Liver (tissue), 9 donors: Measurements from ENCODE around the gene TRIO. TPM values are rescaled to one million over a fixed set of nuclear protein-coding genes. Genes with fewer than 3 reads are reported as not detected.

Experiments used
- DNase-seq: peaks from one replicate; pipeline ENCODE4 v3.0.0-alpha.2; 2017; ENCODE audit warnings: low spot score
- H3K27ac ChIP-seq, 2 donors: one replicate each; pipeline ENCODE4 v1.7.0; 2013; ENCODE audit warnings: inconsistent platforms in 2 of 2, low read length in 2 of 2, control low read depth in 1 of 2, low read depth in 1 of 2, mild to moderate bottlenecking in 1 of 2
- H3K27me3 ChIP-seq, 4 donors: one replicate each; pipeline versions ENCODE4 v1.6.1 to v1.7.0; 2013; ENCODE audit warnings: low read length in 3 of 4, inconsistent platforms in 1 of 4, mild to moderate bottlenecking in 1 of 4, moderate library complexity in 1 of 4; ENCODE audit not compliant: control insufficient read depth in 4 of 4, insufficient read depth in 4 of 4
- H3K36me3 ChIP-seq, 4 donors: one replicate each; pipeline versions ENCODE4 v1.6.1 to v1.7.0; 2013; ENCODE audit warnings: low read length in 3 of 4, mild to moderate bottlenecking in 3 of 4, low read depth in 1 of 4, moderate library complexity in 1 of 4; ENCODE audit not compliant: control insufficient read depth in 4 of 4, insufficient read depth in 3 of 4
- H3K4me1 ChIP-seq, 4 donors: one replicate each; pipeline versions ENCODE4 v1.6.1 to v1.7.0; 2013; ENCODE audit warnings: low read length in 3 of 4, mild to moderate bottlenecking in 3 of 4, moderate library complexity in 1 of 4; ENCODE audit not compliant: control insufficient read depth in 4 of 4, insufficient read depth in 4 of 4
- H3K4me3 ChIP-seq, 3 donors: one replicate each; pipeline versions ENCODE4 v1.6.1 to v1.7.0; 2013; ENCODE audit warnings: low read length in 3 of 3, control low read depth in 1 of 3, low read depth in 1 of 3, mild to moderate bottlenecking in 1 of 3
- H3K9ac ChIP-seq, 2 donors: one replicate each; pipeline ENCODE4 v1.7.0; 2013; ENCODE audit warnings: low read length in 2 of 2, mild to moderate bottlenecking in 2 of 2, moderate library complexity in 2 of 2, control low read depth in 1 of 2, low read depth in 1 of 2
- H3K9me3 ChIP-seq, 4 donors: one replicate each; pipeline versions ENCODE4 v1.6.1 to v1.7.0; 2013; ENCODE audit warnings: low read length in 3 of 4; ENCODE audit not compliant: control insufficient read depth in 4 of 4
- EGR1 ChIP-seq, 2 donors: IDR thresholded peaks; 2 replicates each; pipeline ENCODE4 v1.6.1; 2016 to 2018; ENCODE audit warnings: antibody characterized with exemption in 2 of 2, low read depth in 2 of 2
- FOXA1 ChIP-seq: IDR thresholded peaks from 2 replicates; pipeline ENCODE4 v1.6.1; 2016; ENCODE audit warnings: antibody characterized with exemption
- FOXA2 ChIP-seq: IDR thresholded peaks from 2 replicates; pipeline ENCODE4 v1.6.1; 2016; ENCODE audit warnings: antibody characterized with exemption
- GABPA ChIP-seq, 2 donors: IDR thresholded peaks in 1 of 2; conservative IDR thresholded peaks in 1 of 2; 2 replicates each; pipeline ENCODE4 v1.6.1; 2016; ENCODE audit warnings: antibody characterized with exemption in 2 of 2, mild to moderate bottlenecking in 1 of 2, moderate library complexity in 1 of 2
- HNF4A ChIP-seq, 2 donors: conservative IDR thresholded peaks; 2 replicates each; pipeline ENCODE4 v1.6.1; 2016; ENCODE audit warnings: antibody characterized with exemption in 2 of 2, mild to moderate bottlenecking in 2 of 2
- JUND ChIP-seq, 2 donors: IDR thresholded peaks; 2 replicates each; pipeline ENCODE4 v1.6.1; 2016; ENCODE audit warnings: antibody characterized with exemption in 2 of 2
- RAD21 ChIP-seq, 2 donors: IDR thresholded peaks; 2 replicates each; pipeline ENCODE4 v1.6.1; 2016; ENCODE audit warnings: antibody characterized with exemption in 2 of 2, mild to moderate bottlenecking in 2 of 2
- TAF1 ChIP-seq: conservative IDR thresholded peaks from 2 replicates; pipeline ENCODE4 v1.6.1; 2016; ENCODE audit warnings: antibody characterized with exemption, mild to moderate bottlenecking
- YY1 ChIP-seq: IDR thresholded peaks from 2 replicates; pipeline ENCODE4 v1.6.1; 2016; ENCODE audit warnings: antibody characterized with exemption, mild to moderate bottlenecking
- ZBTB33 ChIP-seq: IDR thresholded peaks from 2 replicates; pipeline ENCODE4 v1.6.1; 2016; ENCODE audit warnings: antibody characterized with exemption
- WGBS: extraction: QIAGEN DNeasy Blood & Tissue Kit; methylation state at CpG from one replicate; pipeline ENCODE4 v1.1.7; 2013; 5-methylcytosine and 5-hydroxymethylcytosine counted together
- polyA plus RNA-seq, 2 donors: library from polyadenylated mRNA; stranded (reverse) in 1 of 2; unstranded in 1 of 2; fragments of 200-250 nt in 1 of 2; fragments of >200 nt in 1 of 2; fragmentation: Nextera tagmentation in 1 of 2; extraction: Ambion mirVana in 1 of 2; gene quantifications; one replicate each; pipeline versions ENCODE4 v1.2.1 to v1.2.3, GENCODE V29; 2013 to 2015
- total RNA-seq, 2 donors: library from RNA; depleted of rRNA; stranded (reverse); fragments of >200 nt; gene quantifications; one replicate each; pipeline ENCODE4 v1.2.3, GENCODE V29; 2014
- TF ChIP-seq, protein P1 (sequence below): IDR thresholded peaks from 2 replicates; pipeline ENCODE4 v1.6.1; 2016; ENCODE audit warnings: antibody characterized with exemption, mild to moderate bottlenecking
- TF ChIP-seq, protein P2 (sequence below): fragments of 150-350 bp; IDR thresholded peaks from 2 replicates; pipeline ENCODE4 v1.5.1; 2017; ENCODE audit warnings: improper control_type of control experiment, low read depth, low read length; ENCODE audit not compliant: missing input control
- donor health status: healthy.
- donor health status: healthy.
- donor health status: healthy.
- donor health status: healthy.
- donor health status: healthy.

Gene TRIO
- total and polyA plus RNA-seq, 4 donors: 8.5 to 86.2 (median 16.0) TPM

DNA sequence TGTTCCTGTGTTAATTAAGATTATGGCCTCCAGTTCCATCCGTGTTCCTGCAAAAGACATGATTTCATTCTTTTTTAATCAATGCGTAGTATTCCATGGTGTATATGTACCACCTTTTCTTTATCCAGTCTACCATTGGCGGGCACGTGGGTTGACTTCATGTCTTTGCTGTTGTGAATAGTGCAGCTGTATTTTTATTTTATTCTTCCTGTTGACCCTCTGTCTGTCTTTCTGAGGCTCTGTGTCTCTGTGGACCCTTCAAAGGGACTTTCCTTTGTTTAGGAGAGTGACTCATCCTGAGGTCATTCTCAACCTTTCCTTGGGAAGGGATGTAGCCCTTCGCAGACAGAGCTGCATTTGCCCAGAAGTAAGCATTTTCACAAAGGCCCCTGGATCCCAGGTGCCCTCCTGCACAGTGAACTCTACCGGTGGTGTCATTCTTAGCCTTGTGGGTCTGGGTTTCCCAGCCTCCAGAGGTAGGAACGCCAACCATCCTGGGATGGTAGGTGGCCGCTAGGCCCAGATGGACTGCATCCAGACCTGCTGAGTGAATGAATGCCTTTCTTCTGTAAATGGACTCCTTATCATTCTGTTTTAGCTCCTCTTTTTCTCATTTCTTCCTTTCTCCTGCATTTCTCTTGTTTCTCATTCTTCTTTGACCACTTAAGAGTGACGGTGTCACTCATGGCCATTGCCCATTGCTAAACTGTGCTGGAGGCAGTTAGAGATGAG, 22.4 kb downstream of the TRIO start (continued):
- TF ChIP-seq, protein P1, sequence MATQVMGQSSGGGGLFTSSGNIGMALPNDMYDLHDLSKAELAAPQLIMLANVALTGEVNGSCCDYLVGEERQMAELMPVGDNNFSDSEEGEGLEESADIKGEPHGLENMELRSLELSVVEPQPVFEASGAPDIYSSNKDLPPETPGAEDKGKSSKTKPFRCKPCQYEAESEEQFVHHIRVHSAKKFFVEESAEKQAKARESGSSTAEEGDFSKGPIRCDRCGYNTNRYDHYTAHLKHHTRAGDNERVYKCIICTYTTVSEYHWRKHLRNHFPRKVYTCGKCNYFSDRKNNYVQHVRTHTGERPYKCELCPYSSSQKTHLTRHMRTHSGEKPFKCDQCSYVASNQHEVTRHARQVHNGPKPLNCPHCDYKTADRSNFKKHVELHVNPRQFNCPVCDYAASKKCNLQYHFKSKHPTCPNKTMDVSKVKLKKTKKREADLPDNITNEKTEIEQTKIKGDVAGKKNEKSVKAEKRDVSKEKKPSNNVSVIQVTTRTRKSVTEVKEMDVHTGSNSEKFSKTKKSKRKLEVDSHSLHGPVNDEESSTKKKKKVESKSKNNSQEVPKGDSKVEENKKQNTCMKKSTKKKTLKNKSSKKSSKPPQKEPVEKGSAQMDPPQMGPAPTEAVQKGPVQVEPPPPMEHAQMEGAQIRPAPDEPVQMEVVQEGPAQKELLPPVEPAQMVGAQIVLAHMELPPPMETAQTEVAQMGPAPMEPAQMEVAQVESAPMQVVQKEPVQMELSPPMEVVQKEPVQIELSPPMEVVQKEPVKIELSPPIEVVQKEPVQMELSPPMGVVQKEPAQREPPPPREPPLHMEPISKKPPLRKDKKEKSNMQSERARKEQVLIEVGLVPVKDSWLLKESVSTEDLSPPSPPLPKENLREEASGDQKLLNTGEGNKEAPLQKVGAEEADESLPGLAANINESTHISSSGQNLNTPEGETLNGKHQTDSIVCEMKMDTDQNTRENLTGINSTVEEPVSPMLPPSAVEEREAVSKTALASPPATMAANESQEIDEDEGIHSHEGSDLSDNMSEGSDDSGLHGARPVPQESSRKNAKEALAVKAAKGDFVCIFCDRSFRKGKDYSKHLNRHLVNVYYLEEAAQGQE: no peak
- no peak for TF ChIP-seq HNF4A (conservative IDR thresholded peaks at IDR 0.05)

GRCh38 chr5:14166437-14166836, 23.3 kb downstream of the TRIO start:
- Histone ChIP-seq H3K27me3 (no peaks in the 10 kb centered on the region), H3K36me3 (no peaks in the 10 kb centered on the region), H3K9me3 (no peaks in the 10 kb centered on the region), H3K9ac (no peak overlapping the region), H3K4me3 (no peak overlapping the region), H3K27ac (no peak overlapping the region), H3K4me1 (peaks cover 10 to 33% (median 22%) of the 10 kb centered on the region in 4 donors)
- 85% methylated on average over 8 of the region's 8 CpGs for WGBS
- DNase-seq: no peak
- TF ChIP-seq TAF1 (no peak), EGR1 (IDR thresholded peaks at IDR 0.05; ENCODE audit: low read depth in 2 of 2) (no peak)
- TF ChIP-seq, protein P1: no peak

DNA sequence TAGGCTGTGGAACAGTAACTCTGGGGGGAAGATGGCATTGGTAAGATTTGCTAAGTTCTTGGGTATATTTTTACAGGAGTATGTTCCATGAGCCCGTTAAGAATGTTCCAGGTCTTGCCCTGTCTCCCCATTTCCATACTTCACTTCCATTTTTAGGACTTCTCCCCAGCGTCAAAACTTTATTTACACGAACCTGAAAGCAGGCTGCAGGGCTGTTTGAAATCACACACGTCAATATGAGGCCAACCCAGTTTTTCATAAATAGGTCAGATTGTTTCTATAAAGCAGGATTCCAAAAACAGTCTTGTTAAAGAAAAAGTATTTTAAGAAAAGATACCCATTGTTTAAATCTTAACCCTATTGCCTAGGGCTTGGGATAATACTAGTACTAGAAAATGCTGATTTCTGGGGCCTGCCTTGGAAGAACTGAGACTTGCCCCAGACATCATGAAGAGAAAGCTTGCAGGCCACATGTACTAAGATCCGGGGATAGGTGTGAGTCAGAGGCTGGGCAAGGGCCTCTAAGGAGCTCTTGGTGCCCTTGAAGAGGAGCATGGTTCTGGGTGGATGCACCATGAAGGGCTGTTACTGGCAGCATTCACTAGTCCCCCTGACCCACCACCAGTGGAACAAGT, 24.2 kb downstream of the TRIO start:
- no peak for DNase-seq
- Histone ChIP-seq H3K27ac (no peak overlapping the region), H3K27me3 (no peaks in the 10 kb centered on the region), H3K36me3 (no peaks in the 10 kb centered on the region), H3K4me1 (peaks cover 17 to 42% (median 30%) of the 10 kb centered on the region in 4 donors), H3K4me3 (no peak overlapping the region), H3K9me3 (no peaks in the 10 kb centered on the region), H3K9ac (no peak overlapping the region)
- 38% methylated on average over 5 of the region's 5 CpGs for WGBS
- TF ChIP-seq ZBTB33: no peak
- no peak for TF ChIP-seq JUND (IDR thresholded peaks at IDR 0.05)
- TF ChIP-seq GABPA (IDR thresholded peaks at IDR 0.05 in 1 of 2, conservative IDR thresholded peaks at IDR 0.05 in 1 of 2): no peak
- no peak for TF ChIP-seq FOXA1
- TF ChIP-seq, protein P1: no peak
- no peak for TF ChIP-seq FOXA2
- TF ChIP-seq YY1: no peak
- TF ChIP-seq, protein P2, sequence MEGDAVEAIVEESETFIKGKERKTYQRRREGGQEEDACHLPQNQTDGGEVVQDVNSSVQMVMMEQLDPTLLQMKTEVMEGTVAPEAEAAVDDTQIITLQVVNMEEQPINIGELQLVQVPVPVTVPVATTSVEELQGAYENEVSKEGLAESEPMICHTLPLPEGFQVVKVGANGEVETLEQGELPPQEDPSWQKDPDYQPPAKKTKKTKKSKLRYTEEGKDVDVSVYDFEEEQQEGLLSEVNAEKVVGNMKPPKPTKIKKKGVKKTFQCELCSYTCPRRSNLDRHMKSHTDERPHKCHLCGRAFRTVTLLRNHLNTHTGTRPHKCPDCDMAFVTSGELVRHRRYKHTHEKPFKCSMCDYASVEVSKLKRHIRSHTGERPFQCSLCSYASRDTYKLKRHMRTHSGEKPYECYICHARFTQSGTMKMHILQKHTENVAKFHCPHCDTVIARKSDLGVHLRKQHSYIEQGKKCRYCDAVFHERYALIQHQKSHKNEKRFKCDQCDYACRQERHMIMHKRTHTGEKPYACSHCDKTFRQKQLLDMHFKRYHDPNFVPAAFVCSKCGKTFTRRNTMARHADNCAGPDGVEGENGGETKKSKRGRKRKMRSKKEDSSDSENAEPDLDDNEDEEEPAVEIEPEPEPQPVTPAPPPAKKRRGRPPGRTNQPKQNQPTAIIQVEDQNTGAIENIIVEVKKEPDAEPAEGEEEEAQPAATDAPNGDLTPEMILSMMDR: no peak
- TF ChIP-seq RAD21 (IDR thresholded peaks at IDR 0.05): no peak
- TF ChIP-seq HNF4A (conservative IDR thresholded peaks at IDR 0.05): no peak
- no peak for TF ChIP-seq TAF1
- TF ChIP-seq EGR1 (IDR thresholded peaks at IDR 0.05; ENCODE audit: low read depth in 2 of 2): no peak
